HG03442 (cell line): ENCODE measurements around the gene TGM1.

Experiments
- ATAC-seq: cut with Tn5 transposase; IDR thresholded peaks from one replicate; pipeline ENCODE4 v1.9.1; 2021; ENCODE audit warnings: mild to moderate bottlenecking, moderate library complexity; ENCODE audit not compliant: unreplicated experiment

Gene TGM1

DNA sequence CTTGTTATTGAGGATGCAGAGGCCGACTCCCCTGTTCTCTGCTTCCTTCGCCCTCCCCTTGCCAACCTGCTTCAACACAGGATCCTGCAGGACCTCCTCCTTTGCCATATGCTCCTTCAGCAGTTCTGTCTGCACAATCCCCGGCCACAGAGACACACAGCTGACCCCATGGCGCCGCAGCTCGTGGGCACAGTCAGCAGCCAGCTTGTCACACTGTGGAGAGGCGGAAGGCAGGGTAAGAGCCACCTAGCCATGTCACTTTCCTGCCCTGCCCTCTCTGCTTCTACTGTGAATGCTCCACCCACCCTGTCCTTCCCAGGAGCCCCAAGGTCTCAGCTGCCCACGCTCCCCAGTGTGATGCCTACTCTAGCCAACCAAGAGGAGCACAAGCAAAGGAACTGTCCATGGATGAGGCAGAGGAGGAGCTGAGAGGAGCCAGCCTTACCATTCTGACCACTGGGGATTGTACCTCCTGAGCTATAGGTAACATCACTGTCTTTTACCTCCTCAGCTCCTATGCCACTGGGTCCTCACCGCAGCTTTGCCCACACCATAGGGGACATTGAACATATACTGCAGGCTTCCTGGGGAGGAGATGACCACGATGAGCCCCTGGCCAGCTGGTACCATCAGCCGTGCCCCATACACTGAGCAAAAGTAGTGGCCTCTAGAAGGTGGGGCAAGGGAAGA, 29.3 kb upstream of the TGM1 start:
- ATAC-seq = no peak

DNA sequence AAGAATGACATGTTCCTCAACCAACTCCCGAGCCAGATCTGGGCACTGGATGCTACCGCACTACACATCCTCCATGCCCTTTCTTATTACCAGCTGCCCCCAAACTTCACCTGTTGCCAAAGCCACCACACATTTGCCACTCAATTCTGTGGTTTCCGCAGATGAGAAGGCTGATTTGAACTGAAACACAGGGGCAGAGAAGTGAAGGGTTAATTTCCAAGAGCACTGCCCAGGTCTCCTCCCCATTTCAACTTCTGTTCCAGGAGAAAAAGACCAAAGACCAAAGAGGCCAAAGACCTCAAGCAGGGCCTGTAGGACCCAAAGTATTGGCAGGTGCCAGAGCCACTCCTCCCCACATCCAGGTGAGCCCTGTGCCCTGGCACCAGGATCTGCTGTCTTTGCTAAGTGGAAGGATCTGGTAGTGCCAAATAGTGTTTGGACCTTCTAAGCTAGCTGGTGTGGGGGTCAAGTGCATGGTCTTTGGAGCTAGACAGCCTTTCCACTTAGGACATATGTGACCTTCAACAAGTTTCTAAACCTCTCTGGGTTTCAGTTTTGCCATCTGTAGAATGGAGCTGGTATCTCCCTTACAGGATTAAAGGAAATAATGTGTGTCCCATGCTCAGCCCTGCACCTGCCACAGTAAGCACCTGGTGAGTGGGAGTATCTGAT, 28.6 kb upstream of the TGM1 start:
- no peak for ATAC-seq

DNA sequence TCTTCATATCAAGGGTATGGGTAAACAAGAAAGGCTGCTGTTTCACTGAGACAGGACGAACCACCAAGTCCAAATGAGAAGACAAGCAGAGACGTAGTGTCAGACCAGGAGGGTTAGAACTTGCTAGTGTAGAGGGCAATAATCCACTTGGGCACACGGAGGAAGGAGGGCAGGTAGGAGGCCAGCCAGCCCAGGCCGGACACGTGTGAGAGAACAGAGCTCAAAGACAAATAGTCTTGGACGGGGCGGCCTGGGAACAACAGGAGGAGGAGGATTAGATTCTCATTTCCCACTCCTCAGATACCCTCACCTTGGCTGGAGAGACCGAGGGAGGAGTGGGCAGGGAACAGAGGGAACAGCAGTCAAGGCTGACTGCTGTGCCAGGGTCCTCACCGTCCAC, 27.8 kb upstream of the TGM1 start:
- ATAC-seq = no peak

DNA sequence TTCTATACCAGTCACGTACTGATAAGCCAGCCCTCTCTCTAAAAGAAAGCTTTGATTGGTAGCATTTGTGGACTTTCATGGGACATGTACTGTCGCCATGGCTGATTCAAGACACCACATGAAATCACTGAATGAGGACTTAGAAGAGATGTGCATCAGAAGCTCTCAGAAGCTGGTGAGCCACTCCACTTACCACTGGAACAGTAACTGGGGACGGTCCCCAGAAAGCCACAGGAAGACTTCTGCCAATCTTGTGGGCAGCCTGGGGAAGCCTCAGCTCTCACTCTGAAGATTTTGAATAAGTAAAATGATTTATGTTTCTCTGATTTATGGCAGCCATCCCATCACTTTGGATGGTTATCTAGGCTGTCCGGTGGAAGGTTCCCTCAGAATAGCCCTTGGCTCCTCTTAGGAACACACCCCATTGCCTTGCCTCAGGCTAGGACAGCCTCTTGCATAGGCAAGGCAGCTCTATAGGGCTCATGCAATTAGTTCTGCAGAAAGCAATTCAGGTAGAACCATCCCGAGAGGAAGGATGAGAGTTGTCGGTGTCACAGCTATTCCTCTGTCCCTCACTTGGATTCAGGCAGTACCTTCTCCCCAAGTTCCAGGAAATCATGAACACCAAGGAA, 26.8 kb upstream of the TGM1 start:
- ATAC-seq = peak; percentile 92

DNA sequence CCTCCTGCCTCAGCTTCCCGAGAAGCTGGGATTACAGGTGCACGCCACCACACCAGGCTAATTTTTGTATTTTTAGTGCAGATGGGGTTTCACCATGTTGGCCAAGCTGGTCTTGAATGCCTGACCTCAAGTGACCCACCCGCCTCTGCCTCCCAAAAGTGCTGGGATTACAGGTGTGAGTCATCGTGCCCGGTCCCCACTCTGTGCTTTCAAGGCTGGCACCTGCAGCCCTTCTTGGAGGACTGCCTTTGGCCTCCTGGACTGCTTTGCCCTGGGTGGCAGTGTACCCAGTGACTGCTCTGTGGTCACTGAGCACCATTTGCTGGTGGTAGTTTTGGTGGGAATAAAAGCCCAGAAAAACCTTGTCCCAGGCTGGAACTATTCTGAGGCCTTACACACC, 24.0 kb upstream of the TGM1 start:
- ATAC-seq = no peak

DNA sequence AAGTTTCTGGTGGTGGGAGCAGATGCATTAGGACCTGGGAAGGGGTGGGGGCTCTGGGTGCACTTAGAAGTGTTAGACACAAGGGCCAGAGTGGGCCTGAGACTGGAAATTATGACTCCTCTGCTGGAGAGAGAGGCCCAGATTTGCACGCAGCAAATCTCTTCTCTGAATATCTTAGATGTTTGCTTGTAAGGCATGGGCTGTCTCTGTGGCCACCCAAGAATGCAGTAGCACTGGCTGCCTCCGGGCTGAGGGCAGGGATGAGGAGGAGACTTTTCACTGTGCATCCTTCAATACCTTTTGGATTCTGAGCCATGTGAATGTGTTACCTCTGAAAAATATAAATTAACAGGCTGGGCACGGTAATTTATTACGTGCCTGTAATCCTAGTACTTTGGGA, 22.4 kb upstream of the TGM1 start:
- no peak for ATAC-seq

DNA sequence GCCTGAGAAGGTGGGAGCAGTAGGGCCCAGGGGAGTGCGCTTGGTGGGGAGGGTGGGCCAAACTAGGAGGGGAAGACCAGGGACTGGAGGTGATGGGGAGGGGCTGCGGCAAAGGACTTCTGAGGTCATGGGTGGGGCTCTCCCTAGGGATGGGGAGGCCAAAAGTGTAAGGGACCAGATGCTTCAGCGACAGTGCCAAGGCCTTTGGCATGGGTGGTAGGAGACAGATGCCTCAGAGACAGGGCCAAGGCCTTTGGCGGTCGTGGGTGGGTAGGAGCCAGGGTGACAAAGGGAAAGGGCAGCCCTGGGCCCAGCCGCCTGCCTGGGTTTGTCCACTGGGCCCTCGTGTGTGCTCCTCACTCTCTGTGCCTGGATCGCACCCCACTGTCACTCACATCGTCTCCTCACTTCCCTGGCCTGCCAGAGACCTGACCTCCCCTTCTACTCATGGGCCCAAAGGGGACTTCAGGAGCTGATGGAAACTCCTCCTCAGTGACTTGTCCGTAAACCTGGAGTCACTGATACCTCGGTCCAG, 21.6 kb upstream of the TGM1 start:
- no peak for ATAC-seq

DNA sequence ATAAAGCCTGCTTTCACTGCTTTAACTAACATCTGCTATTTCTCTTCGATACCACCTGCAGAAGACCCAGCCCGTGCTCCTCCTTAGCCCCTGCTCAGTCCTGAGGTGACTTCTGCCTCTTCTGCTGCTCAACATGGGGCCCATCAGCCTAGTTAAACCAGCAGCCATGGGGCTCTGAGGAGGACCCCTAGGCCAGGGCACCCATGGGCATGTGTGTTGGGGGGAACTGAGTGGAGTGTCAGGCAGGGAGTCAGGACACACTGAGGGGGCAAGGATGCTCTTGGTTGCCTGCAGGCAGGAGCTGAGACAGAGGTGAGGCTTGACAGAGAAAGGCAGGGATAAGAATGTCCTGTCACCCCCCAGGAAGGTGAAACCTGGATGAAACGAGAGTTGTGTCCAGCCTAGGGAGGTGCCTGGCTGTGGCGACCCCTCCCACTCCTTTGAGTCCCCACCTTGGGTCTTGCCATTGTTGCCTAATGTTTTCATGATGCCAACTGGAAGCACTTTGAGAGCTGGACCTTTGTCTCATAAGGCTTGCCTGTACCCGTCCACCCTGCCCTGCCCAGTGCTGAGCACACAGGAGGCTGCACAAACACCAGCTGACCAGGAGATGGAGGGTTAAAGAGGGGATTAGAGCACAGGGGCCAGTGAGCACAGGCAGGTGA, 21.0 kb upstream of the TGM1 start:
- no peak for ATAC-seq

DNA sequence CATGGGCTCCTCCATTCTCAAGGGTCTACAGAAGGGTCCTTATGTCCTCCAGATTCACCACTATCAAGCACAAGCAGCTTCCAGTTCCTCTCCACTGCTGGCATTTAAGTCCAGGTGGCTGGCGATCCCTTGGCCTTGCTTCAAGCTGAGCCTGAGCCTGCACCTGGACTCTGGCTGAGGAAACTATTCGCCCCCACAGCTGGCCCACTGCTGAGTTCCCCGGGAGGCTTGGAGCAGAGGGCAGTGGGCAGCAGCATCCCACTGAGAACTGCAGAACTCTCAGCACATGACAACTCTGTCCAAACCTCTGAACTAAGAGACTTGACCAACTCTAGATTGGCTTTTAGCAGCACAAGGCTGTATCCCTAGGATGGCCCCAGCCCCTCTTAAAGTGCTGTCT, 19.8 kb upstream of the TGM1 start:
- no peak for ATAC-seq

DNA sequence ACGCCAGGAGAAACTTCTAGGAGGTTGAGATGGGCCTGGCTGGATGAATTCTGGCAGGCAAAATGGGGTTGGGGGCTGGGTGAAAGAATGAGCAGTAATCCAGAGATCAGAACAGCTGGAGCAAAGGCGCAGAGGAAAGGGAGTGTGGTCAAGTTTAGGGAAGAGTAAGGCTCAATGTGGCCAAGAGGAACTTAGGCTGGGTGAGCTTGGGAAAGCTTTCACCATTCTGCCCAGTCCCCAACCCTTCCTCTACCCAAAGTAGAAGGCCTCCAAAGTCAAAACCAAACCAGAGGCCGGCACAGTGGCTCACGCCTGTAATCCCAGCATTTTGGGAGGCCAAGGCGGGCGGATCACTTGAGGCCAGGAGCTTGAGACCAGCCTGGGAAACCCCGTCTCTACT, 18.7 kb upstream of the TGM1 start:
- ATAC-seq = no peak

DNA sequence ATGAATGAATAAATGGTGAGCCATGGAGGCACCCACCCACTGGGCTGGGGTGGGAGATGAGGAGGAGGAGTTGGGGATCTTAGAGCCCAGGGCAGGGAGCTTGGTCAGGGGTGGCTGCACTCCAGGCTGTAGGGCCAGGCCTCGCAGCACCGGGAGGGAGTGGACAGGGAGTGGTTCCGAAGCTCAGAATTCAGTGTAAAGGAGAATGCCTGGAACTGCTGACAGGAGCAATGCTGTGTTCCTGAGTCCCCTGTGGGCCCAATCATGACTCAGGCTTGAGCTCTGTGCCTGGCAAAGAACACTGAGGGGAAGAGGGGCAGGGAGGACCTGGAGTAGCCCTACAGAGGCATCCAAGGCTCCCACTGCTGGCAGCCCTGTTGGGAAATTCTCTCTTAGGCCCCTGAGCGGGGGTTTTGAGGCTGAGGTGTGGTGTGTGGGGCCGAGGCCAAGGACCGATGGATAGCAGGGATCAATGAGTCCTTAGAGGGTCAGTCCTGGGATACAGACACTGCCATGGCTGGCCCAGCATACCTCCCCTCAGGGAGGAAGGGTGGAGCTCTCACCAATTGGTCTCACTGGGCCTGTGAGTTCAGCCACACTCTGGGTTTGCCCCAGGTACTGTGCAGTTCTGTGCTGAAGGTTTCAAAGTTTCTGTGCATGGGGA, 18.0 kb upstream of the TGM1 start:
- ATAC-seq = no peak

DNA sequence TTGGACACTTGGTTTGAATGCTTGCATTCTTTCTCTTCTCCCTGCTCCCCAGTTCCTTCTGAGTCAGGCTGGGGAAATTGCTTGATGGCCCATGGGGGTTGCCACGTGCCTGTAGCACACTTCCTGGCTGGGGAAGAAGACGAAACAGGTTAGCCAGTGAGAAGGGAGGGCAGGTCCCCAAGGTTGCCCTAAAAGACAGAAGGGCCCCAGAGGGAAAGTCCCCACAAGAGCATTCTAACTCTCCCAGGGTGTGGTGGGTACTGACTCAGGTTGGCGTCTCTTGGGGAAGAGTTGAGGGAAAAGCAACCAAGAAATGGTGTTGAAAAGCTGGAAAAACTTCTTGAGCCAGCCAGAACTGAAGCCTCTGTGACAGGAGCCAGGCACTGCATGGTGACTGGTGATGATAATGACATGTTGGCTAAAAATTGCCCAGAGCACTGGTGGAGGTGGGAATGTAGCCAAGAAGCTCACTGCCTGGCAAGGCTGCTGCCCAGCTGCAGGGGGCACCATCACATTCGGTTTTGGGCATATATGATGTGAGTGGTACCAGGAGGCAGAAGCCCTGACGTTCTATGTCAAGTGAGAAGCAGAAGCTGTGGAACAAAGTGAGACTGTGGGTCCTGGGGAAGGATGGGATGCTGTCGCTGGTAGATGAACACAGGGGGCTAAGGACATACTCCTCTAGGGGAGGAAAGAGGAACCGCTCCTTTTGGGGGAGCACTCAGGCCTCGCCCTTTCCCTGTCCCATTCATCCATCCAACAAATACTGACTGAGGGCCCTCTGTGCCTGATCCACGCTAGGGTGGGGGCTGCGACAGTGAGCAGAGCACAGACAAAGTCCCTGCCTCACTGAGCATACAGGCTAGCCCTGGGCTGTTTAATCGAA, 16.6 kb upstream of the TGM1 start:
- ATAC-seq = peak; percentile 77

DNA sequence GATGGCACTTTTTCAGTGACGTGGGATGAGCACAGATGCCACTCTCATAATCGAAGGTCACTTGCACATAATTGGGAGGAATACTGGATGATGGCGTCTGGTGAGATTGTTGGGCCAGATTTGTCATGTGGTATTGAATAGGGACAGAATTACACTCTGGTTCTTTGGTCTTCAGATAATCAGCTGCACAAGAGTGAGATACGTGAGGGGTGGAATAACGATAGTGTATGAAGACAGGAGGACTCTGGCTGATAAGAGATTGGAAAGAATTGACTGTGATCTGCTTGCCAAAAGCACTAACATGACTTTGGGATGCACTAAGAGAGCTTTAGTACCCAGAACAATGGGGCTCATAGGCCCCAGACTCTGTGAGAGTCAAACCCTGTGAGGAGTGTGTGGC, 15.4 kb upstream of the TGM1 start:
- no peak for ATAC-seq

DNA sequence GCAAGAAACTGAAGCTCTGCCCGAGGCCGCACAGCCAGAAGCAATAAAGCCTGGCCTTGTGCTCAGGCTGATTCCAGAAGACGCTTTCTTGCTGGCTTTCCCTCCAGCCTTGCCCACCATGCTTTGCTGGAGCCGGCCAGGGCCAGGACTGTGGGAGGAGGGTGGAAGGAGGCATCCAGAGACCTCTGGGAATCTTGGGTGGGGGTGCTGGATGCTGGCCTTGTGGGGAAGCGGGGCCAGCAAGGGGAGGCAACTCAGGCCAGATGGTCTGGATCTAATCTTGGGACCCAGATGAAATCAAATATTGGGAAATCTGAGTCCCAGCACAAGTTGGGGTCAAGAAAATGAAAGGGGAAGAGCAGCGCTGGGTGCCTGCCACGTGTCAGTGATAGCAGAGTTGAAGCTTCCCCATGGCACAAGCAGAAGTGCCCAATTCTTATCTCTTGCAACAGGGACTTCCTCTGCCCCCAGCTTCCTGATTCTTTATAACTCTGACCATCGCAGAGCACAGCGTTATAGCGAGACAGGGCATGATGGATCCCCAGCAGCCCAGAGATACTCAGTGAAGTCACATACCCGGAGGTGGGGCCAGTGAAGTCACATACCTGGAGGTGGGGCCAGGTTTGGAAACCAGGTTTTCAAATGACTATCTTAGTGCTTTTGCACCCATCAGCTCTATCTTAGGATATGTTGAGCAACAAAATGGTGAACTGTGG, 14.8 kb upstream of the TGM1 start:
- no peak for ATAC-seq

DNA sequence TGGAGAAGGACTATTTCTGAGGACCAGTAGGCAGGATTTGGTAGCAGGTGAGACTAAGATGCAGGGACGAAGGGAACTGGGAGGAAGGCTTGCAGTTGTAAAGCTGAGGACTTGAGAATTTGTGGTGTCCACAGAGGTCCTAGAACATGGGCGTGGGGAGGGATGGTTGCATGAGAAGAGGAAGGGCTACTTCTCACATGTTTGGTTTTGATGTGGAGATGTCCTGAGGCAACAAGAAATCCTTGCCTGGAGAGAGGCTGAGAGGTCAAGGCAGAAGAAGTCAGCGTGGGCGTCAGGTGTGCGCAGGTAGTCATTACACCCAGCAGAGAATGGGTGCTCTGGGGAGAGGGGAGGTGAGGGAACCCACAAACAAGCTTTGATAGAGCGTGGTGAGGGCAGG, 14.1 kb upstream of the TGM1 start:
- ATAC-seq = no peak

DNA sequence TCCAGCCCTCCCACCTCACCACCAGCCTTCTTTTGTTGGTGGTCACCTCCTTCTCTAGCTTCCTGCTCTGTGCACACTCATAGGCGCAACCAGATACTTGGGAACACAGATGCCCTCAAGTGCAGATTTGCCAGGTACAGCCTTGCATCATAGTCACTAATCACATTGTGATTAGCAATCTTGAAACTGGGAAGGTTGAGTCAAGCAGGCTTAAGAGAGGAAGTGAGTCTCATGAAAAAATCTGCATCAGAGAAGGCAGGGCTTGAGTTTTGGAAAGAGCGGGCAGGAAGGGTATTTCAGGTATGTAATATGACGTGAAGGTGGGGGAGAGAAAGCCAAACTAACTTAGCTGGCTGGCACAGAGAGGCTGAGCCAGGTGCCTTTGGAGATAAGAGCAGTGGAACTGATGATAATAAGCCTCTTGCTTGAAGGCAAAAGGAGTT, 11.1 kb upstream of the TGM1 start:
- ATAC-seq = peak; percentile 39

DNA sequence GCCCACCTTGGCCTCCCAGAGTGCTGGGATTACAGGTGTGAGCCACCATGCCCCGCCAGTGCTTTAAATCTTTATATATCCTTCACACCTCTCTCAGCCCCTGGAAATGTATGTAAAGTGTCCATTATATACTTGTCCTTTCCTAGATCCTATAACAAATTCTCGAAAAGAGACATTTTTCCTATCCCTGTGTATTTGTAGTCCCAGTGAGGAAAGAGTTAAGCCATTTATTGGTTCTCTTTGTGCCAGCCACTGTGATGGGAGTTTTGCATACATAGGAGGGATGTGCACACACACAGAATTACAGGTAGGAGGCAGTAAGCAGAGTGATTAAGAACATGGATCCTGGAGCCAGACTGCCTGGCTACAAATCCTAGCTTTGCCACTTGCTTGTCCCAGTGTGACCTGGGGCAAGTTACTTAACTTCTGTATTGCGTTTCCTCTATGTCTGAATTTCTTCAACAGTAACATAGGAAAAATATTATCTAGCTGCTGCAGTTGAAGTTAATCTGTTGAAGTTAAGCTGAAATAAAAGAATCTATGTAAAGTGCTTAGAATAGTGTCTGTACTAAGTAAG, 10.5 kb upstream of the TGM1 start:
- ATAC-seq = no peak

DNA sequence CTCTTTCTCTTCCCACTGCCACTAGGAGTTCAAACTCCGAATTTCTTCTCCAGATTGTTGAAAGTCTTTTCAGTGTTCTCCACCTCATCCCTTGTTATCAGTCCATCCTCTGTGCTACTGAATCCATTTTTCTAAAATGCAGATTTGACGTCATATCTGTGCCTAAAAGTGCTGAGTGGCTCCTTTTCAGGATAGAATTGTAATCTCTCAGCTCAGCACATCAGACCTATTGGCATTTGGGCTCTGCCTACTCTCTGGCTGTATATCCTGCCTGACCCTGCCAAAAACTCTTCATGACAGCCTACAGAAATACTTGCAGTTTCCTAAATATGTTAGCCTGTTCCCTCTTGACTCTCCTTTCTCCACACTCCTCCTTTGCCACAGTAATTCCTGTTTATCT, 9.5 kb upstream of the TGM1 start:
- no peak for ATAC-seq

DNA sequence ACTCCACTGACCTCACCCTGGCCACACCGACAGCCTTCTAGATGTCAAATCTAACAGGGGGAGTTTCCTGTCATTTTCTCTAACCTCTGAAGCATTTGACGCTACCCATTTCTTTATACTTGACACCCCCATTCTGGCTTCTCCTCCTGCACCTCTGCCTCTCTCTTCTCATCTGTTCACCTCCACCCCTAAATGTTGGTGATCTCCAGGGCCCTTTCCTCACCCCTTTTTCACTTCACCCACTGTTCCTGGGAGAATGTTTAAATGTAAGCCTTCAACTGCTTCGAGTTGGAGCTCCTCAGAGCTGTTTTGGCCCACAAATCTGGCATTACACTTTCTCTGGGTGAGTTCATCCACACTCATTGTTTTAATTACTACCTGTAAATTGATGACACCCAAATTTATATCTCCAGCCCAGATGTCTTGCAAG, 8.9 kb upstream of the TGM1 start:
- no peak for ATAC-seq
